HG03457 (cell line): ENCODE measurements around the gene OR1L8.
"Not testable (repeated sequence)": the region's sequence is repeated elsewhere in the genome, so short reads cannot be mapped to it uniquely, and the experiment has no call there.

Source experiments
- ATAC-seq: cut with Tn5 transposase; IDR thresholded peaks from one replicate; pipeline ENCODE4 v1.9.1; 2021; ENCODE audit warnings: moderate number of reproducible peaks; ENCODE audit not compliant: unreplicated experiment

Gene OR1L8, protein sequence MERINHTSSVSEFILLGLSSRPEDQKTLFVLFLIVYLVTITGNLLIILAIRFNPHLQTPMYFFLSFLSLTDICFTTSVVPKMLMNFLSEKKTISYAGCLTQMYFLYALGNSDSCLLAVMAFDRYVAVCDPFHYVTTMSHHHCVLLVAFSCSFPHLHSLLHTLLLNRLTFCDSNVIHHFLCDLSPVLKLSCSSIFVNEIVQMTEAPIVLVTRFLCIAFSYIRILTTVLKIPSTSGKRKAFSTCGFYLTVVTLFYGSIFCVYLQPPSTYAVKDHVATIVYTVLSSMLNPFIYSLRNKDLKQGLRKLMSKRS

DNA sequence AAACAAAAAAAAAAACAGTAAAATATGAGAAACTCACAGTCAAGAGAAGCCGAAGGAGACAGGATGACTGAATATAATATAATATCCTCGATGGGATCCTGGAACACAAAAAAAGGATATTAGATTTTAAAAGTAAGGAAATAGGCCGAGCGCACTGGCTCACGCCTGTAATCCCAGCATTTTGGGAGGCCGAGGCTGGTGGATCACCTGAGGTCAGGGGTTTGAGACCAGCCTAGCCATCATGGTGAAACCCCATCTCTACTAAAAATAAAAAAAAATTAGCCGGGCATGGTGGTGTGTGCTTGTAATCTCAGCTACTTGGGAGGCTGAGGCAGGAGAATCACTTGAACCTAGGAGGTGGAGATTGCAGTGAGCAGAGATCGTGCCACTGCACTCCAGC is at the start of gene OR1L8:
Gene OR1L8, minus strand, starts transcription at position 101 of the 400 bp plus-strand sequence. CDS start 14,907 bp downstream, outside the sequence.
- not testable (repeated sequence) for ATAC-seq

DNA sequence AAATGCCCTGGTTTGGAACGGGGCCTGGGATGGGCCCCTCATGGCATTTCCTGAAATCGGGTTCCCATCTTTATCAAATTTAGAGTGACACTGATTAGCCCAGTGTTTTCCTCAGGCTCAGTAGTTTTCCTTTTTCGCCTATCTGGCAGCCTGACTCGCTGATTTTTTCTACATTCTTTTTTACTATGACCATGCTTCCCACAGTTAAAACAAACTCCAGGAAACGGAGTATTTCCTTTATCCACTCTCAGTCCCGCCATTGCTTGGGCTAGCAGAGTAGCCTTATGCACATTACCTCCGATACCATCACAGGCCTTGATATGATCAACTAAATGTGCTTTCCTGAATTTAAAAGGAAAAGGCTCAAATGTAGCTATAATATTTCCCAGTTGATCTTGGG is 36.8 kb upstream of the OR1L8 start:
- ATAC-seq, result no peak

DNA sequence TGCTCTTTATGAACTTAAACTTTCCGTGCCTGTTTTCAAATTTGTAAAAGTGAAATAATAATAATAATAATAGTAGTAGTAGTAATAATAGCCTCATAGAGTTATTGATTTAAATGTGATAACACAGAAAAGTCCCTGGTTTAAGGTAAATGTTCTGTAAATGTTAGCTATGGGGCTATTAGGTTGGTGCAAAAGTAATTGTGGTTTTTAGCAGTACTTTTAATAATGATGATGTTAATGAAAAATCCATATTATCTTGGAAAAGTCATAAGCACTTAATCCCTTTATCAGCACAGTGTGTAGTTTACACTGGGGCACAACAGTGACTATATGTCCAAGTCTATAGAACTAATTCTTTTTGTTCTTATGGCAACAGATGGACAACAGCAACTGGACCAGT is 31.2 kb upstream of the OR1L8 start, which contains the start of gene OR1Q1:
Gene OR1Q1, plus strand, starts transcription at position 377 of the 400 bp plus-strand sequence. Its CDS starts 0 bp downstream, at position 377.
- ATAC-seq, result no peak

DNA sequence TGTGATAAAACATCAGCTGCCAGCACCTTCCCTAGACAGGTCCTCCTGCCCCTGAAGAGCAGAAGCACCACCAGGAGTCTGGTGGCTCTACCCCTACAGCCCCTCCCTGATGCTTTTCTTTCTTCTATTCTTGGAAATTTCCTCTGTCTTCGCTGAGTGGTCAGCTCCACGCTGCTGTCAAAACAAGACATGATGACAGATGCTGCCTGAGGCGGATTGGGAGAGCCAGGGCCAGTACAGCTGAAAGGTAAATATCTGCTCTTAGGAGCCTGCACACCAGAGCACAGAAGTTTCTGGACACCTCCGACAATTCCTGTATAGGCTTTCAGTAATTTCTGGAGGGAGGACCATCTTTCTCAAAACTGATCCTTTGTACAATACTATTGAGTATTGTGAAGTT is 26.6 kb upstream of the OR1L8 start:
- no peak for ATAC-seq

DNA sequence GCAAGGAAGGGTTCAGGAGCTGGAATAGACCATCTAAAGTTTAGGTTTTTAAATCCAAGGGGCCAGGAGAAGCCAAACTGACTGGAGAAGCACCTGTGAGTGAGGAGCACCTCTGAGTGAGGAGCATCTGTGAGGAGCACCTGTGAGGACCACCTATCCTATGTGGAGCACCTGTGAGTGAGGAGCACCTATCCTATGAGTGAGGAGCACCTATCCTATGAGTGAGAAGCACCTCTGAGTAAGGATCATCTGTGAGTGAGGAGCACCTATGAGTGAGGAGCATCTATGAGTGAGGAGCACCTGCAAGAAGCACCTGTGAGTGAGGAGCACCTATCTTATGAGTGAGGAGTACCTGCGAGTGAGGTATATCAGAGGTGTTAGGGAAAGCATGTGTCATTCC is 23.4 kb upstream of the OR1L8 start:
- ATAC-seq, result no peak

DNA sequence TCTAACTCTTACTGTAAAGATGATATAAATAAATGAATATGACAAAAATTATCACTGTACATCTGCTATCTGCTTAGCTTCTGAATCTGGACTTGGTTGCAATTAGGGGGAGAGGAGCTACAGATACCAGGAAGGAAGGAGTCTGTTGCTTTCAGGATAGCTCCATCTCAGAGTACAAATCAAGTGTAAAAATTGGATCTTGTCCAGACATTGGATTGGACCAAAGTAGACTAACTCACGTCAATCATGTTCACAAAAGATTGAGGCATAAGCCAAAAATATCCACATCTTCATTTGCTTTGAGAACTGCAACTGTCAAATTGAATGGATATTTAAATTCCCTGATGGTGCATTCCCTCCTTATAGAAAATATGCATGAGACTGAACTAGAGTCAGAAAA is 22.5 kb upstream of the OR1L8 start:
- ATAC-seq, result no peak

DNA sequence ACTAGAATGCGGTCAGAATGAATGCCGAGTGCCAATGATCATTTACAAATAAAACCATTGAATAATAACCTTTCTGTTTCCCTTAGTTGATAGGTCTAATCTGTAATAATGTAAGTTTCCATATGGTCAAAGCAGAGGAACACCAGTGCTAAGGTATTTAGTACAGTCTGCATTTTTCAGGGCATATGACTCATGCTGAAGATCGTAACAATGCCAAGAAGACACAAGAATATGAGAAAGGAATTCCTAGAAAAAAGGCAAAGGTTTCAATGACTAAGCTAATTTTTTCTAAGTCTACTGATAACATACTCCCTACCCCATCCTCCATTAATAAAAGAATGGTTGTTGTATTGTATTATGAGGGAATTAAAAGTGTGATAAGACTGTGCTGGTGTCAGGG is 2.8 kb downstream of the OR1L8 start:
- no peak for ATAC-seq

DNA sequence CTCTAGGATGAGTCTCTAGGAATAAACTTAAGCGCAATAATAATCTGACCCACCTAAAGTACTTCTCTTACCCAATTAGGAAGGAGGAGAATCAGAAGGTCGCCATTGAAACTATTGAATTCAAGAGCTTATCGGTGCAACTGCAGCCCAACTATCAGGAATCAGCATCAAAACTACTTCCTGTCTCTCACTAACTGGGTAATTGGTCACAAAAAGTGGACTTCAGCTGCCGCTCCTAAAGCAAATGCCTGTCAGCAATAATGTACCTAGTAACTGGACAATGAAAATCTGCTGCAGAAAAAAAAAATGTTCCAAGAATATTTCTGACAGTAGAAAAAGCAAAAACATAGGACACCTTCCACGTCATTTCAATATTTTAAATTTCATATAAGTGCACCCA is 3.3 kb downstream of the OR1L8 start:
- ATAC-seq, result no peak

DNA sequence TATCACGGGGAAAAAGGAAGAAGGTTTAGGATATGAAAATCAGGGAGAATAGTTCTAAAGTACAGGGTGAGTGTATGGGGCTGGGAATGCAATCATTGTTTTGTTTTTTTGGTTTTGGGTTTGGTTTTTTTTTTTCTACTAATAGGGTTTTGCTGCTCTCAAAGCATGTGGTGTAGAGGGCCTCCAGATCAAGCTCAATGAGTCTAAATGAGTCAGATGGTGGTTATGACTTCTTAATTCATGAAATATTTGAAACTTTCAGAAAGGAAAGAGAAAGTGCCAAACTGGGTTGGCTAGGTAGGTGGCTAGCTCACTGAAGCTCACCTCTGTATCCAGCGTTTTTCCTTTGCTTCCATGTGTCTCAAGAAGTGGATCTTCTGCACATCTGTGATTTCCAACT is 10.7 kb downstream of the OR1L8 start:
- ATAC-seq, result no peak

DNA sequence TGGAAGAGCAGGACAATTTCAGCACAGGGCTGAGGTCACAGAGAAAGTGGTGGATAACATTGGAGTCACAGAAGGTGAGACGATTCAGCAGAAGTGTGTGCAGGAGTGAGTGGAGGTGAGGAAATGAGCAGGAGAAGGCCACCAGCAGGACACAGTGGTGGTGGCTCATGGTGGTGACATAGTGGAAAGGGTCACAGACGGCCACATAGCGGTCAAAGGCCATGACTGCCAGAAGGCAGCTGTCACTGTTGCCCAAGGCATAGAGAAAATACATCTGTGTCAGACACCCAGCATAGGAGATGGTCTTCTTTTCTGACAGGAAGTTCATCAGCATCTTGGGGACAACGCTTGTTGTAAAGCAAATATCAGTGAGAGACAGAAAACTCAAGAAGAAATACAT is 15.3 kb downstream of the OR1L8 start:
- ATAC-seq, result no peak

DNA sequence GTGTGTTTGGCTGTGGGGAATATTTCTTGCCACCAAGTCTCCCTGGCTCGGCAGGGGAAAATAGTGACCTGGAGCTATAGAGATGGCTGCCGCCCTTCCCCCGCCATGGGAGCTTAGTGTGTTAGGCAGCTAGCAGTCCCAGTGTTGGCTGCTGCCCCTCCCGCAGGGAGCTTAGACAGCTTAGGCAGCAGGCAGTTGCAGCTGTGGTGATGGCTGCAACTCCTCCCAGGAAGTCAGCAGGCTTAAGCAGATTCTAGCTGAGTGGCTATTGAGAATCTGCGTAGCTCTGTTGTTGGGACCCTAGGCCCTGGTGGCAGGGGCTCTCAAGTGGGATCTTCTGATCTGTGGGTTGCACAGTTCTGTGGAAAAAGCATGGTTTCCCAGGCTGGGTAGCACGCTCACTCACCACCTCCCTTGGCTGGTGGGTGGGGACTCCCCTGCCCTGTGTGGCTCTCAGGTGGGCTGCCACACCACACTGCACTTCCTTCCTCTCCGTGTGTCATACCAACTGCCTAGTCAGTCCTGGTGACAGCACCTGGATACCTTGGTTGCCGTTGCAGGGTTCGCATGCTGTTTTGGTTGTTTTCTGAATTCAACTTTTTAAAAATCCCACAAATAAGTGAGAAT is 20.9 kb downstream of the OR1L8 start:
- ATAC-seq, result no peak

DNA sequence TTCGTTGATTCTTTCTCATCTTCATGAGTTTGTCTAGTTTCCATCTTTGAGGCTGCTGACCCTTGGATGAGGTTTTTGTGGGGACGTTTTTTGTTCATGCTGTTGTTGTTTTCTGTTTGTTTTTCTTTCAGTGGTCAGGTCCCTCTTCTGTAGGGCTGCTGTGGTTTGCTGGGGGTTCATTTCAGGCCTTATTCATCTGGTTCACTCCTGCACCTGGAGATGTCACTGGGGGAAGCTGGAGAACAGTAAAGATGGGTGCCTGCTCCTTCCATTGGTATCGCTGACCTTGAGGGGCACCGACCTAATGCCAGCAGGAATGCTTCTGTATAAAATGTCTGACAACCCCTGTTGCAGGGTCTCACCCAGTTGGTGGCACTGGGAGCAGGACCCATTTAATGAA is 21.7 kb downstream of the OR1L8 start:
- no peak for ATAC-seq

DNA sequence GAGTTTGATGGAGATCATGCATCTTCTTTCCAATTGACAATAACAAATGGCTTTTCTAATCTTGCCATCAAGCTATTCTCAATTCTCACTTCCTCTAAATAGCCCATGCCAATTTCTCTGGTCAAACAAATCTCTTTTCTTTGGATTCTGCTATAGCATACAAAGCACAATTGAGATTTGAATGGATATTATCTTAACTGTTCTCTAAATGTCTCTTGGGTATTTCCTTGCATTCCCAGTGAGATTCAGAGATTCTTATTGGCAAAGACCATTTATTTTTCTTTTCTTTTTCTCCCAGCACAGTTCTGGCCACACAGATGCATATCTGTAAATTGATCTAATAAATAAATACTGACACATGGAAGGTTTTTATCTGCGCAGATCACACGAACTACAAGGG is 30.4 kb downstream of the OR1L8 start, which contains the start of gene OR1N2:
Gene OR1N2, plus strand, starts transcription at position 301 of the 400 bp plus-strand sequence. CDS start 100 bp downstream, outside the sequence.
- ATAC-seq, result no peak

DNA sequence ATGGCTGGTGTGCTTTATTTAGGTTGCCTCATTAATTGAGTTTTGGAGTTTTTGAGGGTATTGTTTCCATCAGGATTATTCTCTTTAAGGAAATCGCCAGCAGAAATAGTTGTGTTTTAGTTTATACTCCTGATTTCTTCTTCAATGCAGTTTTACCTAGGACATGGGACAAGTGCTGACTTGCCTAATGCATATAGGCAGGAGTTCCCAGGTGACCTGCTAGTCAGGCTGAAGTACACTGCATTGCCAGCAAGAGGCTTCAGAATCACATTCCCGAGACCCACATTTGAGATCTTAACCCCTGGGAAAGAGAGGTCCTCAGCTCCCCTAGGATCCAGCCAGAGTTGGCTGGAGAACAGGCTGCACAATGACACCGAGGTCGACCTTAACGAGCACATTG is 31.8 kb downstream of the OR1L8 start:
- ATAC-seq, result no peak

DNA sequence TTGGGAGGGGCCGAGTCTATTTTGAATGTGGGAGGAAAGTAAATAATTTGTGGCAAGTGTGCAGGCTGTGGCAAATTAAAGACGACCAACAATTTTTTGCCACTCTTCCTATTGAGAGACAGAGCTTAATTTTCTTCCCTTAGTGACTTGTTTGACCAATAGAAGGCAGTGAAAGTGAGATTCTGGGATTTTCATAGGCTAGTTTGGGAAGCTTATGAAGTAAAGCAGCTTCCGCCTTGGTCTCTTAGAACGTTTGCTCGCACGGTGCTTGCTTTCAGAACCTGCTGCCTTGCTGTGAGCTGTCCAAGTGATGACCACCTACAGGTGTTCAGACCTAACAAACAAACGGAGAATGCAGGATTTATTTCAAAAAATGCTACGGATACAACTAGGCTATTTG is 37.0 kb downstream of the OR1L8 start:
- no peak for ATAC-seq

DNA sequence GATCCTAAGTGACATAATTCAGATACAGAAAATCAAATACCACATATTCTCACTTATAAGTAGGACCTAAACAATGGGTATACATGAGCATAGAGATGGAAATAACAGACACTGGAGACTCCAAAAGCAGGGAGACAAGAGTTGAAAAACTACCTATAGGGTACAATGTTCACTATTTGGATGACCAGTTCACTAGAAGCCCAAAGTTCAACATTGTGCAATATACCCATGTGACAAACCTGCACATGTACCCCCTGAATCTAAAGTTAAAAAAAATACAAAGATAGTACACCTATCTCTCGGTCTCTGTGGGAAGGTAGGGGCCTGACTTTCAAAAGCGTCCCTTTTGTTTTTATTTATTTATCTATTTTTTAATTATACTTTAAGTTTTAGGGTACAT is 44.4 kb downstream of the OR1L8 start:
- ATAC-seq, result no peak

DNA sequence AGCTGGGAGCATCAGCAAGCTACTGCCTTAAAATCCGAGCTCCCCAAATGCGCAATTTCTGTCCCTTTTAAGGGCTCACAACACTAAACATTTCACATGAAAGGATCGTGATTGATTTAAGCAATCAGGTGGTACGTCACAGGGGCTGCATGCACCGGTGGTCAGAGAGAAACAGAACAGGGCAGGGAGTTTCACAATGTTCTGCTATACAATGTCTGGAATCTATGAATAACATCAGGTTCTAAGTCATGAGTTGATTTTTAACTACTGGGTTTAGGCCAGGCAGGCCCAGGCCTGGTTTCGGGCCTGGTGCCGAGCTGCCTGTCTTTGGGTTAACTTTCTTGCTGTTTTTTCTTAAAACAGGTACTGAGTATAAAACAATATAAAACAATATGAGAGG is 46.1 kb downstream of the OR1L8 start:
- ATAC-seq, result not testable (repeated sequence)

DNA sequence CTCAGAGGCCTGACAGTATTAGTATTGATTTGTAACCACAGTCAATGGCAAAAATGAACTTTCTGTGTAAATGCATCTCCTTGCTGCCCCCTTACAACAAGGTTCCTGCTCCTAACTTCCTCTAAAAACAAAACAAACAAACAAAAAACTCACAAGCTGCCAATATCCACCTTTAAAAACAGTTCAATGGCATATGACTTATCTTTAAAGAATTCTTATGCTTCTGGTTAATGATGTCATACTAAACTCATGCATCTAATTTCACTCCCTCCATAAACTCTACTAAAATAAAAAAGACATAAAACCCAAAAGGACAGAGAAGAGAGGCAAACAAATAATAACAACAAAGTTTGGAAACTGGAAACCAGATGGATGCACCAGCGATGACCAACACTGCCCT is 47.0 kb downstream of the OR1L8 start:
- ATAC-seq, result no peak

DNA sequence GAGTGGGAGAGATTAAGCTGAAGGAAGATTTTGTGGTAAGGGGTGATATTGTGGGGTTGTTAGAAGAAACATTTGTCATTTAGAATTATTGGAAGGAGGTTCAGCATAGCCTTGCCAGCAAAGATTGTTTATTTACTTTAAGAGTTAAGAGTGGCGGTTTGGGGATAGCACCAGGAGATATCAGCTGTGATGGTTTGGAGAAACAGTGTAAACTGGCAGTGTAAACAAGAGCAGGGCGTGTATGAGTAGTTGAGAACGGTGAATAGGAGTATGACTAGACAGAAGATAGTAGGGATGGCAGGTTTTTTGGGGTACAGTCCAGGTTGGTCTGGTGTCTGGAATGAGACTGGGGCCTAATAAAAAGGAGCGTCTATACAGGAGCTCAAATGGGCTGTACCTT is 52.0 kb downstream of the OR1L8 start:
- not testable (repeated sequence) for ATAC-seq

DNA sequence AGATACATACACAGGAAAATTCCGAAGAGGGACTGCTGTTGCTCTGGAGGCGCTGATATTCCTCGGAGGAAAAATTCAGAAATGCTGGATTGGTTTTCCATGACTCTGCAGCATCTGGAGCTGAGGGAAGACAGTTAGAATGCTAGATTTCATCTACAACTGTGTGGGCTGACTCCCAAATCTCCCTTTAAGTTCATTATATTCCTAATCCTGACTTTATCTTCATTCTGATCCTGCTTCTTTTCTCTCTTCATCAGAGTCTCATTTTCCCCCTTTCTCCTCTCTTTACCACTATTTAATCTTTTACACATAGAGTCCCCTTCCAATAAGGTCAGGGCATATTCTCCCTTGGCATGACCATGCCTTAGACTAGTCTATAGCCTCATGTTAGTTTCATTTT is 56.0 kb downstream of the OR1L8 start, which contains the start of gene OR1N1:
Gene OR1N1, minus strand, starts transcription at position 101 of the 400 bp plus-strand sequence. Its CDS starts 0 bp downstream, at position 101.
- ATAC-seq, result no peak

DNA sequence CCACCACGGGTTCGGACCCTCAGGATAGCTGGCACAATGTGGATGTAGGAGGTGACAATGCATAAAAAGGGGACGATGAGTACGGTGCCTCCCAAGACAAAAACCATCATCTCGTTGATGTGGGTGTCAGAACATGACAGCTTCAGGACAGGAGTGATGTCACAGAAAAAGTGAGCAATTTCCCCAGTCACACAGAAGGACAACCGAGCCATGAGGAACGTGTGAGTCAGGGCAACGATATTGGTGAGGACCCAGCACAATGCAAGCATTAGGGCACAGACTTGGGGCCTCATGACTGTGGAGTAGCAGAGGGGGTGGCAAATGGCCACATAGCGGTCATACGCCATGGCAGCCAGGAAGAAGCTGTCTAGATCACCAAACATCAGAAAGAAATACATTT is 56.6 kb downstream of the OR1L8 start:
- no peak for ATAC-seq

DNA sequence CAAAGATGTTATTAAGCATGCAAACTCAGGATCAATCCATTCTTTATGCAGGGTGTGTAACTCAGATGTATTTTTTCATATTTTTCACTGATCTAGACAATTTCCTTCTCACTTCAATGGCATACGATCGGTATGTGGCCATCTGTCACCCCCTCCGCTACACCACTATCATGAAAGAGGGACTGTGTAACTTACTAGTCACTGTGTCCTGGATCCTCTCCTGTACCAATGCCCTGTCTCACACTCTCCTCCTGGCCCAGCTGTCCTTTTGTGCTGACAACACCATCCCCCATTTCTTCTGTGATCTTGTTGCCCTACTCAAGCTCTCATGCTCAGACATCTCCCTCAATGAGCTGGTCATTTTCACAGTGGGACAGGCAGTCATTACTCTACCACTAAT is 63.8 kb downstream of the OR1L8 start:
- no peak for ATAC-seq
